Upper lobe of left lung (tissue), 6 donors: Measurements from ENCODE around the gene GPR137. TPM values are rescaled to one million over a fixed set of nuclear protein-coding genes. Genes with fewer than 3 reads are reported as not detected.

ENCODE experiments used
- ATAC-seq, 2 donors: fragments of 200-7000 bp; cut with Tn5 transposase; one replicate each; pipeline ENCODE4 v1.9.1; 2022; ENCODE audit warnings: mild to moderate bottlenecking in 2 of 2, moderate library complexity in 2 of 2; ENCODE audit not compliant: low FRiP score in 2 of 2
- DNase-seq, 2 donors: peaks; one replicate each; pipeline ENCODE4 v3.0.0-alpha.2; 2019 to 2020
- H3K27ac ChIP-seq, 4 donors: fragments of 200-600 bp; sonication (generic); one replicate each; pipeline ENCODE4 v1.5.1; 2016 to 2019
- H3K27me3 ChIP-seq, 4 donors: fragments of 200-600 bp; sonication (generic); one replicate each; pipeline ENCODE4 v1.5.1; 2017 to 2019
- H3K36me3 ChIP-seq, 4 donors: fragments of 200-600 bp; sonication (generic); one replicate each; pipeline ENCODE4 v1.5.1; 2016 to 2019
- H3K4me1 ChIP-seq, 4 donors: fragments of 200-600 bp; sonication (generic); one replicate each; pipeline ENCODE4 v1.5.1; 2018 to 2019
- H3K4me3 ChIP-seq, 4 donors: fragments of 200-600 bp; sonication (generic); one replicate each; pipeline ENCODE4 v1.5.1; 2017 to 2019; ENCODE audit warnings: mild to moderate bottlenecking in 2 of 4, moderate library complexity in 1 of 4
- H3K9me3 ChIP-seq, 4 donors: fragments of 200-600 bp; sonication (generic); one replicate each; pipeline ENCODE4 v1.5.1; 2018 to 2019
- CTCF ChIP-seq, 6 experiments: fragments of 450-650 bp in 4 of 6; fragments of 200-600 bp in 2 of 6; sonication (generic) in 2 of 6; IDR thresholded peaks; one replicate each; pipeline ENCODE4 v1.5.1; 2016 to 2019; ENCODE audit warnings: antibody characterized with exemption in 6 of 6
- EP300 ChIP-seq, 4 donors: sonication (generic); formaldehyde crosslinking; IDR thresholded peaks; one replicate each; pipeline ENCODE4 v1.5.1; 2017; ENCODE audit warnings: antibody characterized with exemption in 4 of 4, control low read depth in 2 of 4
- POLR2A ChIP-seq, 4 donors: fragments of 450-650 bp; IDR thresholded peaks; one replicate each; pipeline ENCODE4 v1.5.1; 2016 to 2017; ENCODE audit warnings: antibody characterized with exemption in 4 of 4, mild to moderate bottlenecking in 2 of 4
- POLR2AphosphoS5 ChIP-seq, 2 donors: sonication (generic); formaldehyde crosslinking; IDR thresholded peaks; one replicate each; pipeline ENCODE4 v1.5.1; 2017; ENCODE audit warnings: antibody characterized with exemption in 2 of 2
- WGBS, 2 donors: methylation state at CpG; one replicate each; pipeline ENCODE4 v1.1.5; 2017 to 2018; 5-methylcytosine and 5-hydroxymethylcytosine counted together
- total RNA-seq, 6 donors: library from RNA; depleted of rRNA in 4 of 6; stranded (reverse); fragments of >200 nt in 4 of 6; gene quantifications; one replicate each; pipeline versions ENCODE4 v1.1.0 to v1.2.1, GENCODE V29; 2016 to 2021
- donor health status: DM: no; HTN: no; CAD: no; lungs with moderate emphysema.
- donor health status: DM: no; HTN: yes; CAD: no; lungs with severe emphysema.

GPR137 gene
- total RNA-seq, 6 donors from 2014 or later = 7.3 to 48.1 (median 27.0) TPM

GRCh38 chr11:64317325-64317960 is 31.8 kb downstream of the GPR137 start, which contains the start of gene TRMT112:
Gene TRMT112 (minus strand): TSS chr11:64317559. CDS start chr11:64317526, 33 bp downstream.
- 0 to 1% methylated on average over 21 to 43 of the region's 43 CpGs for WGBS, 2 donors
- Histone ChIP-seq H3K27ac (peak within 1 kb of the TSS; percentile 90 to 98 (median 94)), H3K36me3 (peaks cover 7 to 41% (median 27%) of the 10 kb centered on the region in 4 donors), H3K27me3 (no peaks in the 10 kb centered on the region), H3K4me3 (peak within 1 kb of the TSS; percentile 66 to 91 (median 74)), H3K4me1 (peaks cover 18 to 50% (median 33%) of the 10 kb centered on the region in 4 donors), H3K9me3 (no peaks in the 10 kb centered on the region)
- DNase-seq (peak; percentile 91 to 98), ATAC-seq (peak; percentile 89 to 90)
- TF ChIP-seq CTCF (IDR thresholded peaks at IDR 0.05) (no peak), POLR2A (IDR thresholded peaks at IDR 0.05) (peak in 3 of 4 donors; percentile 63 to 87 (median 74)), EP300 (IDR thresholded peaks at IDR 0.05) (peak in 2 of 4 donors; percentile 26 to 92), POLR2AphosphoS5 (IDR thresholded peaks at IDR 0.05) (peak; percentile 90 to 98)

- TF ChIP-seq POLR2A (IDR thresholded peaks at IDR 0.05) = peak in 3 of 4 donors; percentile 73 to 94 (median 89)
- peak in 5 of 6 experiments; percentile 51 to 90 (median 58) for TF ChIP-seq CTCF (IDR thresholded peaks at IDR 0.05)
- peak; percentile 66 to 90 for TF ChIP-seq POLR2AphosphoS5 (IDR thresholded peaks at IDR 0.05)
- TF ChIP-seq EP300 (IDR thresholded peaks at IDR 0.05) = peak in 1 of 4 donors; percentile 4
- Histone ChIP-seq H3K4me1 (peaks cover 23 to 57% (median 41%) of the 10 kb centered on the region in 4 donors), H3K9me3 (no peaks in the 10 kb centered on the region), H3K36me3 (peaks cover 7 to 41% (median 33%) of the 10 kb centered on the region in 4 donors), H3K27ac (peak within 1 kb of the TSS; percentile 90 to 98 (median 94)), H3K4me3 (peak within 1 kb of the TSS; percentile 66 to 91 (median 74)), H3K27me3 (no peaks in the 10 kb centered on the region)
- DNase-seq (peak; percentile 98), ATAC-seq (peak; percentile 95 to 96)
- WGBS, 2 donors = 0 to 1% methylated on average over 23 to 56 of the region's 61 CpGs
Measured at GRCh38 chr11:64317961-64318765, 32.5 kb downstream of the GPR137 start, which contains the start of gene PRDX5. Gene PRDX5 (plus strand): TSS chr11:64318121. CDS start chr11:64318216, 95 bp downstream.

GRCh38 chr11:64318766-64319761 is 33.4 kb downstream of the GPR137 start:
- H3K36me3 ChIP-seq = peaks cover 7 to 37% (median 30%) of the 10 kb centered on the region in 4 donors
- TF ChIP-seq POLR2AphosphoS5 (IDR thresholded peaks at IDR 0.05) (peak; percentile 12 to 39), CTCF (IDR thresholded peaks at IDR 0.05) (no peak), EP300 (IDR thresholded peaks at IDR 0.05) (peak in 1 of 4 donors; percentile 20), POLR2A (IDR thresholded peaks at IDR 0.05) (peak in 1 of 4 donors; percentile 37)
- 11 to 18% methylated on average over 13 to 14 of the region's 19 CpGs for WGBS, 2 donors
- H3K27me3 ChIP-seq = no peaks in the 10 kb centered on the region
- H3K9me3 ChIP-seq = no peaks in the 10 kb centered on the region
- ATAC-seq (no peak), DNase-seq (peak in 1 of 2 donors; percentile 70)
- H3K27ac ChIP-seq = peak overlapping the region; percentile 90 to 98 (median 94)
- peaks cover 23 to 60% (median 42%) of the 10 kb centered on the region in 4 donors for H3K4me1 ChIP-seq
- peak overlapping the region; percentile 24 to 91 (median 69) for H3K4me3 ChIP-seq

GRCh38 chr11:64320556-64320955 is 34.9 kb downstream of the GPR137 start:
- Histone ChIP-seq H3K36me3 (peaks cover 0 to 22% (median 15%) of the 10 kb centered on the region in 4 donors), H3K27ac (peak overlapping the region; percentile 90 to 98 (median 94)), H3K4me3 (no peak overlapping the region), H3K27me3 (no peaks in the 10 kb centered on the region), H3K9me3 (no peaks in the 10 kb centered on the region), H3K4me1 (peaks cover 23 to 60% (median 42%) of the 10 kb centered on the region in 4 donors)
- ATAC-seq = no peak
- no peak for DNase-seq
- WGBS, 2 donors = 94 to 96% methylated on average over 7 of the region's 7 CpGs
- no peak for TF ChIP-seq POLR2AphosphoS5 (IDR thresholded peaks at IDR 0.05)
- no peak for TF ChIP-seq EP300 (IDR thresholded peaks at IDR 0.05)
- no peak for TF ChIP-seq CTCF (IDR thresholded peaks at IDR 0.05)
- TF ChIP-seq POLR2A (IDR thresholded peaks at IDR 0.05) = no peak
